ENCODE results near the gene CCR5AS.

CCR5AS gene

DNA sequence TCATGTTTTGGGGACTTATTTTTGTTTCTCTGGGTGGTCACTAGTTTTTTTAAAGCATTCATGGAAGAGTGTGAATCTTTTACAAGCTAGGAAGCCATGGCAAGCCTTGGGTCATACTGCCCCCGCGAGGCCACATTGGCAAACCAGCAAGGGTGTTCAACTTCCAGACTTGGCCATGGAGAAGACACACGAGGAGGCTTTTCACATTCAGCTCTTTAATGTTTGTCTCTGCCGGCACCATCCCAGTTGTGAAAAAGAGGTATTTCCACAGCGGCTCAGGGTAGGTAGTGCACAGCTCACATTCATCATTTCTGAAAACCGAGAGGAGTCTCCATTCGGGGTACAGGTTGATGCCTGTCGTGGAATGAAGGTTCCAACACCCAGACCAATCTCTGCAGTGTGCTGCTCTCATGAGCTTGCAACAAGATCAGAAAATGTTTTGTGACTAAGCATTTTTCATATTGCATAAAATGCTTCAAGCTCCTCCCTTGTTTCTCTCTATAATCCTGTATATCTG is 28.4 kb downstream of the CCR5AS start:
- Mint-ChIP-seq H3K9me3 (ENCODE audit: unreplicated experiment) (no peaks in the 10 kb centered on the region), H3K36me3 (ENCODE audit: low read depth, unreplicated experiment) (no peaks in the 10 kb centered on the region), H3K4me1 (ENCODE audit: unreplicated experiment) (peaks cover 7% of the 10 kb centered on the region), H3K27ac (ENCODE audit: unreplicated experiment) (no peak overlapping the region), H3K27me3 (ENCODE audit: unreplicated experiment) (no peaks in the 10 kb centered on the region), H3K4me3 (ENCODE audit: unreplicated experiment) (no peak overlapping the region)
- DNase-seq (ENCODE audit: low spot score): peak; percentile 73
- peak; percentile 43 for TF ChIP-seq CTCF (IDR thresholded peaks at IDR 0.05; ENCODE audit: unreplicated experiment)

DNA sequence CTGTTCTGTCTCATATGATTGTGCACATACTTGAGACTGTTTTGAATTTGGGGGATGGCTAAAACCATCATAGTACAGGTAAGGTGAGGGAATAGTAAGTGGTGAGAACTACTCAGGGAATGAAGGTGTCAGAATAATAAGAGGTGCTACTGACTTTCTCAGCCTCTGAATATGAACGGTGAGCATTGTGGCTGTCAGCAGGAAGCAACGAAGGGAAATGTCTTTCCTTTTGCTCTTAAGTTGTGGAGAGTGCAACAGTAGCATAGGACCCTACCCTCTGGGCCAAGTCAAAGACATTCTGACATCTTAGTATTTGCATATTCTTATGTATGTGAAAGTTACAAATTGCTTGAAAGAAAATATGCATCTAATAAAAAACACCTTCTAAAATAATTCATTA is 31.1 kb downstream of the CCR5AS start:
- H3K27me3 Mint-ChIP-seq (ENCODE audit: unreplicated experiment): no peaks in the 10 kb centered on the region
- H3K4me1 Mint-ChIP-seq (ENCODE audit: unreplicated experiment): peaks cover 7% of the 10 kb centered on the region
- DNase-seq (ENCODE audit: low spot score): no peak
- TF ChIP-seq CTCF (IDR thresholded peaks at IDR 0.05; ENCODE audit: unreplicated experiment): no peak
- no peaks in the 10 kb centered on the region for H3K36me3 Mint-ChIP-seq (ENCODE audit: low read depth, unreplicated experiment)
- H3K9me3 Mint-ChIP-seq (ENCODE audit: unreplicated experiment): no peaks in the 10 kb centered on the region
- H3K4me3 Mint-ChIP-seq (ENCODE audit: unreplicated experiment): no peak overlapping the region
- H3K27ac Mint-ChIP-seq (ENCODE audit: unreplicated experiment): no peak overlapping the region

DNA sequence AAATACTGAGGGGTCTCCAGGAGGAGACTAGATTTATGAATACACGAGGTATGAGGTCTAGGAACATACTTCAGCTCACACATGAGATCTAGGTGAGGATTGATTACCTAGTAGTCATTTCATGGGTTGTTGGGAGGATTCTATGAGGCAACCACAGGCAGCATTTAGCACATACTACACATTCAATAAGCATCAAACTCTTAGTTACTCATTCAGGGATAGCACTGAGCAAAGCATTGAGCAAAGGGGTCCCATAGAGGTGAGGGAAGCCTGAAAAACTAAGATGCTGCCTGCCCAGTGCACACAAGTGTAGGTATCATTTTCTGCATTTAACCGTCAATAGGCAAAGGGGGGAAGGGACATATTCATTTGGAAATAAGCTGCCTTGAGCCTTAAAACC is 31.6 kb downstream of the CCR5AS start:
- Mint-ChIP-seq H3K9me3 (ENCODE audit: unreplicated experiment) (no peaks in the 10 kb centered on the region), H3K27me3 (ENCODE audit: unreplicated experiment) (no peaks in the 10 kb centered on the region), H3K27ac (ENCODE audit: unreplicated experiment) (no peak overlapping the region), H3K4me3 (ENCODE audit: unreplicated experiment) (no peak overlapping the region), H3K36me3 (ENCODE audit: low read depth, unreplicated experiment) (no peaks in the 10 kb centered on the region), H3K4me1 (ENCODE audit: unreplicated experiment) (peaks cover 7% of the 10 kb centered on the region)
- DNase-seq (ENCODE audit: low spot score): no peak
- no peak for TF ChIP-seq CTCF (IDR thresholded peaks at IDR 0.05; ENCODE audit: unreplicated experiment)

DNA sequence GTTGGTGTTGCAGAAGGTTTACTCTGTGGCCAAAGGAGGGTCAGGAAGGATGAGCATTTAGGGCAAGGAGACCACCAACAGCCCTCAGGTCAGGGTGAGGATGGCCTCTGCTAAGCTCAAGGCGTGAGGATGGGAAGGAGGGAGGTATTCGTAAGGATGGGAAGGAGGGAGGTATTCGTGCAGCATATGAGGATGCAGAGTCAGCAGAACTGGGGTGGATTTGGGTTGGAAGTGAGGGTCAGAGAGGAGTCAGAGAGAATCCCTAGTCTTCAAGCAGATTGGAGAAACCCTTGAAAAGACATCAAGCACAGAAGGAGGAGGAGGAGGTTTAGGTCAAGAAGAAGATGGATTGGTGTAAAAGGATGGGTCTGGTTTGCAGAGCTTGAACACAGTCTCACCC is 32.1 kb downstream of the CCR5AS start:
- no peak overlapping the region for H3K4me3 Mint-ChIP-seq (ENCODE audit: unreplicated experiment)
- no peaks in the 10 kb centered on the region for H3K9me3 Mint-ChIP-seq (ENCODE audit: unreplicated experiment)
- H3K27ac Mint-ChIP-seq (ENCODE audit: unreplicated experiment): no peak overlapping the region
- TF ChIP-seq CTCF (IDR thresholded peaks at IDR 0.05; ENCODE audit: unreplicated experiment): no peak
- no peak for DNase-seq (ENCODE audit: low spot score)
- no peaks in the 10 kb centered on the region for H3K36me3 Mint-ChIP-seq (ENCODE audit: low read depth, unreplicated experiment)
- H3K4me1 Mint-ChIP-seq (ENCODE audit: unreplicated experiment): peaks cover 7% of the 10 kb centered on the region
- H3K27me3 Mint-ChIP-seq (ENCODE audit: unreplicated experiment): no peaks in the 10 kb centered on the region

DNA sequence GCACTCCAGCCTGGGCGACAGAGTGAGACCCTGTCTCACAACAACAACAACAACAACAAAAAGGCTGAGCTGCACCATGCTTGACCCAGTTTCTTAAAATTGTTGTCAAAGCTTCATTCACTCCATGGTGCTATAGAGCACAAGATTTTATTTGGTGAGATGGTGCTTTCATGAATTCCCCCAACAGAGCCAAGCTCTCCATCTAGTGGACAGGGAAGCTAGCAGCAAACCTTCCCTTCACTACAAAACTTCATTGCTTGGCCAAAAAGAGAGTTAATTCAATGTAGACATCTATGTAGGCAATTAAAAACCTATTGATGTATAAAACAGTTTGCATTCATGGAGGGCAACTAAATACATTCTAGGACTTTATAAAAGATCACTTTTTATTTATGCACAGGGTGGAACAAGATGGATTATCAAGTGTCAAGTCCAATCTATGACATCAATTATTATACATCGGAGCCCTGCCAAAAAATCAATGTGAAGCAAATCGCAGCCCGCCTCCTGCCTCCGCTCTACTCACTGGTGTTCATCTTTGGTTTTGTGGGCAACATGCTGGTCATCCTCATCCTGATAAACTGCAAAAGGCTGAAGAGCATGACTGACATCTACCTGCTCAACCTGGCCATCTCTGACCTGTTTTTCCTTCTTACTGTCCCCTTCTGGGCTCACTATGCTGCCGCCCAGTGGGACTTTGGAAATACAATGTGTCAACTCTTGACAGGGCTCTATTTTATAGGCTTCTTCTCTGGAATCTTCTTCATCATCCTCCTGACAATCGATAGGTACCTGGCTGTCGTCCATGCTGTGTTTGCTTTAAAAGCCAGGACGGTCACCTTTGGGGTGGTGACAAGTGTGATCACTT is 34.1 kb downstream of the CCR5AS start:
- TF ChIP-seq CTCF (IDR thresholded peaks at IDR 0.05; ENCODE audit: unreplicated experiment): no peak
- Mint-ChIP-seq H3K27ac (ENCODE audit: unreplicated experiment) (no peak overlapping the region), H3K9me3 (ENCODE audit: unreplicated experiment) (no peaks in the 10 kb centered on the region), H3K4me3 (ENCODE audit: unreplicated experiment) (no peak overlapping the region), H3K27me3 (ENCODE audit: unreplicated experiment) (no peaks in the 10 kb centered on the region), H3K36me3 (ENCODE audit: low read depth, unreplicated experiment) (no peaks in the 10 kb centered on the region), H3K4me1 (ENCODE audit: unreplicated experiment) (peaks cover 7% of the 10 kb centered on the region)
- DNase-seq (ENCODE audit: low spot score): no peak
